Activated T-helper 1 cell treated with Interleukin-2 at 50 U/mL for 16 hours (primary cell): ENCODE results near the gene WNT9A.

Source experiments
- DNase-seq: peaks from one replicate; pipeline ENCODE4 v3.0.0-alpha.2; 2020; ENCODE audit warnings: low read depth

WNT9A gene

DNA sequence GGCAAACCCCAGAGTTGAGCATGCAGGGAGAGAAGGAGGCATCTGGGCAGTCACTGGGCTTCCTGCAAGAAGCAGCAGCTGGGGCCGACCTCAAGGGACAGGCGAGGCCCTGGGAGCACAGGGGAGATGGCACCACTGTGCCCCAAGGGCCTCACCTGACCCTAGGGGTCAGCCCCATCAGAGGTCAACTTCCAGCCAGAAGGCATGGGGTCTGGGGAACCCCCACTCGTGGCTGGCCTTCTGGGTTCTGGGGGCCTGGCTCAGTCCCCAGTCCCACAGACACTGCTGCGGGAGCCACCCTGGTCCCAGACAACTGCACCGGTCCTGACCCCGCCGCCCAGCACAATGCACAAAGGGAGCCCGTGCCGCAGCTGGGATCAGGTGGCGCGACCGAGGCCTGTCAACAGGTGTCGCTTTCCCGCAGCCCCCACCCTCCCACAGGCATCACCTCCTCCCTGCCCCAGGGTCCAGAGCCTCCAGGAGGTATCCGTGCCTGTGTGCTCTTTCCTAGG lies 6.2 kb downstream of the WNT9A start:
- no peak for DNase-seq

DNA sequence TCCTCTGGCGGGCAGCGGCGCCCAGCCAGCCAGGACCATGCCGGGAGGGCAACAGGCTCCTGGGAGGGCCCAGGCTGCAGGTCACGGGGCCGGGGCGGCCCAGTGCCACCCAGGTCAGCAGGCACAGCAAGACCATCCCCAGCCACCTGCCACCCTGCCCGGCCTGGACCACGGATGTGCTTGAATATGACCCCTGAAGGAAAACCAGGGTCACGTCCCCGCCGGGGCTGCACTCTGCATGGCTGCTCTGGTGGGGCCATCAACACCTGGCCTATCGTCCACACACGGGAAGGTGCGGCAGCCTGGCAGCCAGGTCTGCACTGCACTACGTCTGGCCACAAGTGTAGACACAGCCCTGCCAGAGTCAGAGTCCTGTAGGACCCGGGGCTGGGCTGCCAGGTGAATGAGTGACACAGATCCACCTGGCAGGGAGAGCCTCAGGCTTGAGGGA lies 6.9 kb downstream of the WNT9A start:
- no peak for DNase-seq

DNA sequence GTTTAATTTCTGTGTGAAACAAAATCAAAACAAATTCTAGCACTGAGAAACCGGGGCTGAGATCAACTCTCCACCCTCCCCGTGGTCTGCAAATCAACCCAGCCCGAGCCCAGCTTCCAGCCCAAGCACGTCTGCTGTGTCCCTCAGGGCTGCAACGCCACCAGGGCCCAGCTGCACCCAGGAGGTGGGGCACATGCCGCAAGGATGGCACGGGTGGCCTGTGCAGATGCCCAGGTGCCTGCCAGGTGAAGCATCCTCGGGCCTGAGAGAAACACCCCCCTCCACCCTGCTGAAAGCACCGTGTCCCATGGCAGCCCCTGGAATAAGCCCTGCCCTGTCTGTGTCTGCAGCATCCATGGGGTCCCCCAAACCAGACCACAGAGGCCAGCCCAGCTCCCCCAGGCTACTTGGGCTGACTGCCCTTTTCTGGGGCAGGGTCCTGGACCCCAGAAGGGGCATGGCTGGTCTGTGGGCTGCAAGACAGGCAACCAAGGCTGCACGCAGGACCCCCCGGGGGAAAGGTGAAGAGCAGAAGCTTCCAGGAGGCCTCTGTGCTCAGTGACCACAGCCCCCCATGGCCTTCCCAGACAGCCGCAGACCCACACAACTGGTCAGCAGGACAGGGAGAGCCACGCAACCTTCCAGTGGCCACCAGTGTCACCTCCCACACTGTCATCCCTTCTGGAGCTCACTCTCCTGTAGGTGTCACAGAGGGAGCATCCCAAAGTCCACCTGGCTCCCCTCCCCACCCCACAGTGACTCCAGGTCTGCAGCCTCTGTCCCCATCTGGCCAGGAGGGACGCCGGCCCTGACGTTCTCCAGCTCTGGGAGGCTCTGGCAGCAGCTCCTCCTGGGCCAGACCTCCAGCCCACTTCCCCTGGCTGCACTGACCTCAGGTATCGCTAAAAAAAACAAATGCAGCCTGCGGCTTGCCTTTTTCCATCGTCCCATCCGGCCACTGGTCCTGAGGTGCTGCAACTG lies 7.7 kb downstream of the WNT9A start:
- DNase-seq: no peak

DNA sequence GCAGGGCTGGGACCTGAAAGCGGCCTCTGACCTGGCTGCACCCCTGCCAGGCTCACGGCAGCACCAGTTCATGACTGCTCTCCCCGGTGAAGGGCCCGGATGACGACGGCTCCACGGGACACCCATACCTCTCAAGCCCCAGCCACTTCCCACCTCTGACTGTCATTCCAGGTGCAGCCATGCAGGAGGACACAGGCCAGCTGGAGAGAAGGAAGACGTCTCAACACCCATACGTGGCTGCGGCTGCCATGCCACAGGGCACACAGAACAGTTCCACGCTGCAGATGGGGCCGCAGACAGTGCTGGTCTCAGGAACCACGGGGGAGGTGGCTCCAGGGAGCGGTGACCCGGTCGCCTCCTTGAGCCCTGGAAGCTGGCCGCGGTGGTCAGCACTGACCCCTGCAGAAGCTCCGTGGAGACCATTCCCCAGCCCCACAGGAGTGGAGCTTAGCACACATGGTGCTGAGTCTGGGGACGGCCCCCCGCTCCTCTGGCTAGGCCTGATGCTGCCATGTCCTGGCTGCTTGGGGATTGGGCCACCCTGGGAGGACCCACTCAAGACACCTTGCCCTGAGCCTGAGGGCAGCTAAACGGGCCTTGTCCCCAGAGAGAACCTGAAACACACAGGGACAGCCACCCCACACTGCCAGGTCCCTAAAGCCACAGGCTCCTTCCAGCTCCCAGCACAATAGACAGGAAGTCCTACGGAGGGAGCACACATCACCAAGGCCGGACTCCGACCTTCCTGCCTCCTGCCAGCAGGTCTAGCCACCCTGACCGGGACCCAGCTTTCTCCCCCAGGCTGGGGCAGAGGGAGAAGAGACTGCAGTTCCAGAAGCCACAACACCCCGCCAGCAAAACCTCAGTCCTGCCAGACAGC lies 8.6 kb downstream of the WNT9A start:
- DNase-seq: no peak

DNA sequence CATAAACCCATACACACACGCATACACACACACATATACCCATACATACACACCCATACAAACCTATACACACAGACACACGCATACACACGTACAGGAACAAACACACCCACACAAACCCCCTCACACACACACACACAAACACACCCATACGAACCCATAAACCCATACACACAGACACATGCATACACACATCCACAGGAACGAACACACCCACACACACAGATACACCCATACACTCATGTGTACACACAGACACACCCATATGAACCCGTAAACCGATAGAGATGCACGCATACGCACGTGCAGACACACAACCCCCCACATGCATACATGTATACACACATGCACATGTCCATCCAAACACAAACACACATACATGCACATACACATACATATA lies 9.5 kb downstream of the WNT9A start:
- DNase-seq: no peak

DNA sequence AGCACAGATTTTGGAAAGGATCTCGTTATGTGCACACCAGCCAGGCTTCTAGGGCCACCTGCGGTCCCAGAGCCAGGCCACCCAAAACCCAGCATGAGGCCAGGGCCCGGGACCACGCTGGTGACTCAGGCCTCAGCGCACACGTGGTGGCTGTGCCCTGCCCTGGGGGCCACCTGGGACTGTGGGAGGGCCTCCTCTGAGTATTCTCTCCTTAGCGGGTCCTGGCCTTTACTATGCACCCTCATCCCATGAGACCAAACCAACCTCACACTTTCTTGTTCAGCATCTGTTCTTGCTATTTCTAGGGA lies 9.9 kb downstream of the WNT9A start:
- no peak for DNase-seq

DNA sequence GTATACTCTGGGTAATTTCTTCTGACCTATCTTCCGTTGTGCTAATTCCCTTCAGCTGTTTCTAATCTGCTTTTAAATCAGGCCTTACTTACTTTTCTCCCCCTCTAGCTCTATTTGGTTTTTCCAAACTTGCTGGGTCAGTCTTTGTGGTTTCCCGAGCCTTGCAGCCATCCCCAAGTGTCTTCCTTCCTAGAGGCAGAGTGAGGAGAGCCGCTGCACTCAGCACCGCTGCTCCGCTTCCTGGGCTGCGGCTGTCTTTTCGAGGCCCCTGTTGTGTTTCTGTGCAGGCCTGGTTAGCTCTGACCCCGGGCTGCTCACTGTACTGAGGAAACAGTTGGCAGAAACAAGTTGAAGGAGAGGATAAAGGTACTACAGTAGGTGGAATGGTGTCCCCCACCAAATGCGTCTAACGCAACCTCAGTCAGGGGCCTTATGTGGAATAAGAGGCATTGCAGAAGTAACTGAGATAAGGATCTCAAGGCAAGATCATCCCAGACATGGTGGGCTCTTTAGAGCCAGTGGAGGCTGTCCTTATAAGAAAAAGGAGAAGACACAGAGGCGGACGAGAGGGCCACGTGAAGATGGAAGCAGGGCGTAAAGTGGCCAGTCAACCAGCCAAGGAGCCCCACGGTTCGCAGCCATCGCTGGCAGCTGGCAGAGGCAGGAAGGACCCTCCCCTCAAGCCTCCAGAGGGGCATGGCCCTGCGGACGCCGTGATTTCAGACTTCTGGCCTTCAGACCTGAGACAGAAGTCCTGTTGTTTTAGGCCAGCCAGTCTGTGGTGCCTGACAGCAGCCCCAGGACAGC lies 10.5 kb downstream of the WNT9A start:
- no peak for DNase-seq

DNA sequence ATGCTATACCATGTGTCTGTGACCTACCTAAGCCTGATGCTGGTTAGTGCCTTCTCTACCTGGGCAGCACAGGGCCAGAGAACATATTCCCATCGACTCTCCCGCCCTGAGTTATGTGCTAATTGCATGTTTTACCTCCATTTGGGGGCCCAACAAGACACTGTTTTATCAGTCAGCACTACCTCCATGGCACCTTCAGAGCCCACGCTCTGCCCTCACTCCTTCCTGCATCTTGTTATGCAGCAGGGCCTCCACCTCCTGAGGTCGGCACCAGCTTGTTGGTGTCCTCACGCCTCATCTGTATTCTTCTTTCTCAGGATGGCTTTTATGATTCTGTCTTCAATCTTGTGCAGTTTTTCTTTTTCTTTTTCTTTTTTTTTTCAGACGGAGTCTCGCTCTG lies 11.9 kb downstream of the WNT9A start:
- no peak for DNase-seq

DNA sequence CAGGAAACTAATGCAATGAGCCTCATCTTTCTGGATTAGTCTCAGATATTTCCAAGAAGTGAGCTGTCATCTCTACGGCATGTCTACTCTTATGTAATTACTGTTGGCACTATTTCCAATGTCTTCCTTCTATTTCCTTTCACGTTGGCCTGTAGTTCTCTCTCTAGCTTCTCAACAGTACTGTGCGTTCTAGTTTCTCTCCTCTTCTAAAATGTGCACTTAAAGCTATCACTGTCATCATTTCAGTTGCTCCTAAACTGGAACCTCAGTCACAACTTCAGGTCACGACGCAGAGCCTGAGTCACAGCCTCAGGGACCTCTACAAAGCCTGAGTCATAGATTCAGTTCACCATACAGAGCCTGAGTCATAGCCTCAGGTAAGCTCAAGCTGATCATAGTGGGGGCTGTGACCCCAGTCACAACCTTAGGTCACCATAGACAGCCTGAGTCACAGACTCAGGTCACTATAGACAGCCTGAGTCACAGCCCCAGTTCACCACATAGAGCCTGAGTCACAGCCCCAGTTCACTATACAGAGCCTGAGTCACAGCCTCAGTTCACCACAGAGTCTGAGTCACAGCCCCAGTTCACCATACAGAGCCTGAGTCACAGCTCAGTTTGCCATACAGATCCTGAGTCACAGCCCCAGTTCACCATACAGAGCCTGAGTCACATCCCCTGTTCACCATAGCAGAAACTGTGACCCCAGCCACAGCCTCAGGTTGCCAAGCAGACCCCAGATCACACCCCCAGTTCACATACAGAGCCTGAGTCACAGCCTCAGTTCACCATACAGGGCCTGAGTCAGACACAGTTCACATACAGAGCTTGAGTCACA lies 13.0 kb downstream of the WNT9A start:
- DNase-seq: no peak

DNA sequence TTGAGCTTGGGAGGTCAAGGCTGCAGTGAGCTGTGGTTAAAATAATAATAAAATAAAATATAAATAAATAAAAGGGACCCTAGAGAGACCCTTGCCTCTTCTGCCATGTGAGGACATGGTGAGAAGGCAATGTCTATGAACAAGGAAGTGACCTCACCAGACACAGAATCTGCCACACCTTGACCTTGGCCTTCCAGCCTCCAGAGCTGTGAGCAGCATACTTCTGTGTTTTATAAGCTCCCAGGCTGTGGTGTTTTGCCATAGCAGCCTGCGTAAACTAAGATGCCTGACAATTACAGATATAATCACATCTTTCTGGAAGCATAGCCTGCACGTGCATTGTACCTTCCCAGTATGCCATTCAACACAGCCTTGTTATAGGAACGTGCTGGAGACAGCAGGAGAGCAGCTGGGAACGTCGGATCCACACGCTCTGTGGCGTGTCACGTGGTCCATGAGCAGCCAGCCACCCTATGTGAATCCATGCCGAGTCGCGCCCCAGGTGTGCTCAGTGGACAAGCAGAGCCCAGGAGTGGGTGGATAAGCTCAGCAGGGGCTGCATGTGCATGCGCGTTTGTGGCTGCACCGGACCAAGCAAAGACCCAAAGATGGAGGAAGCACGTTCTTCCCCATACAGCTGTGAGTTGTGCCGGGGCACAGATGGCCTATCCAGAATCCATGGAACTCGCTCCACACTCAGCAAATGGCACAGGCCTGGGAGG lies 17.8 kb downstream of the WNT9A start:
- DNase-seq: no peak

DNA sequence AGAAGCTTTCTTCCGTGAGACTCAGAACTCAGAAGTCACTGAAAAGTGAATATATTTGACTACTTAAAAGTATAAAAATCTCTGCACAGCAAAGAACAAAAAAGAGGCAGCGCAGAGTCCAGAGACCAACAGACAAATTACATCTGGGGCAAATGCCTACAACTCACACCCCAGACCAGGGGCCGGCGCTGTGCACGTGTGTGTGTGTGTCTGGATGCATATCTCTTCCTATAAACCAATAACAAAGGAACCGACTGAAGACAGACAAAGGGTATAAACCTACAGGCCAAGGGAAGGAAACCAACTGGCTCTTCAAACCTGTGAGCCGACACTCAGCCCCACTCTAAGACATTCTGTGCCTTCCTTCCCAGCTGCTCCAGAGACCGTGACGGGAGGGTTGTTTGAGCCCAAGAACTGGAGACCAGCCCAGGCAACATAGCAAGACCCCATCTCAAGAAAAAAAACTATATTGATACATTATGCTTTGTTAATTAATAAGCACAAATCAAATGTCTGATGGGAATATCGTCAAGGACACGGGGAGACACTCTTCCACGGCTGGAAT lies 18.8 kb downstream of the WNT9A start:
- no peak for DNase-seq

DNA sequence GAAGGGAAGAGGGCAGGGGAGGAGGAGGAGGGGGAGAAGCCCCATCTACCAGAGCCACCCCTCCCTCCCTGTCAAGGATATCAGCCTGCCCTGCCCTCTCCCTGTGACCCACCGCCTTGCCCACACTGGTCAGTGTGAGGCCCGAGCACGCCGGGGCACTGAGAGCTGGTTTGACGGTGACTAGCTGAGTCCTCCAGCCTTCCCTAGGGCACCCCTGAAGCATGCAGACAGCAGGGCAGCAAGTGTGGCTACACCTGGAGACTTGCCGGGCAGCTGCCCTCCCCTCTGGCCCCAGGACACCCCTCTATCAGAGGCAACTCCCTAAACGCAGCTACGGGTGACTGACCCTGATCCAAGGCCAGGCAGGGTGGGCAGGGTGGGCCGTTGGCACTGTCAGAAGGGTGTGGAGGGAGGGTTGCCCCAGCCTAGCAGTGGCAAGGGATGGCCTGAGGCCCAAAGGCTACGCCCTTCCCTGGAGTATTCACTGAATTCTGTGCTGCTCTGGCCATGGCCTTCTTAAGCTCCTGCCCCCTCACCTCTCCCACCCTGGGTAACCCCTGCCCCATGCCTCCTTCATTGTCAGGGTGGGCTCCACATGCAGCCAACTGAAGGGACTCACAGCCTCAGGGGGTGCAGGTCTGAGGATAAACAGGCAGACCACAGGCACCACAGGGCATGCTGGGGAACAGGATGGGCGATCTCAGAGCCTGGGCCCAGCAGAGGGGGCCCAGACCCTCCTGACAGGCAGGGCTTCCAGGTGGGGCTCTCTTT lies 19.6 kb downstream of the WNT9A start:
- DNase-seq: no peak

DNA sequence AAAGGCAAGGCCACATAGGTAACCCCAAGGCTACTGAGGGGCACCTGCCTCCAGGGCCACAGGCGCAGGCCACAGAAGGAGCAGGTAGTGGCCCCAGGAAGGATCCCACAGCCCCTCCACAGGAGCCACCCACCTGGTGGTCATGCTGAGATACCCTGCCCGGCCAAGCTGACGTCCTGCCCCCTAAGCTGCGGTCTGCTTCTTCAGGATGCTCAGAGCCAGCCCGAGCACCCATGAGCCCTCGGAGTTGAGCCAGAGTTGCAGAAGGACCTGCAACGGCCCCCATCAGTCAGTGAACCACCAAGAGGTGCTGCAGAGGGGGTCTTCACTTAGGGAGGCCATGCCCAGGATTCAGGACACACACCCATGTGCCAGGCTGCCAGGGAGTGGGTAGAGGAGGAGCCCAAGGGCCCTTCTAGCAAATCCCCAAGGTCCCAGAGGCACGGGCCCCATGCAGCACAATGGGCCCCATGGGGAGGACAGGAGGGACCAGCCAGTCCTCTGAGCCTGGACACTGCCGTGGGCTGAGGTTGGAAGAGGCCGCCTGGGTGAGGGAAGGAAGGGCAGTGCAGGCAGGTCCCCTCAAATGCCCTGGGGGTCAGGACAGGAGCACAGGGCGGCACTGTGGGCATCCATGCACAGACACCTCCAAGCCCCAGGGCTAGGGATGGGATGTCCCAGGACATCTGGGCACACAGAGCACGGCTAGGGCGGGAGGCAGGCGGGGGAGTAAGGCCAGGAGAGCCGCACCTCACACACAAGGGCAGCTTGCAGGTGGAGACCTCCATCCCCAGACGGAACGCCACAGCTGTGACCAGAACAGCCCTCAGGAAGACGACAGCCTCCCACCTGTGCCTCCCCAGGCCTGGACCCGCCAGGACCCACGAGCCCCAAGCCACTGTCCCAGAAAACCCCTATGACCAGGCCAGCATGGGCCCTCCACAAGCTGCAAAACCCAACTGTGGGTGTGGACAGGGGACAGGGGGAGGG lies 20.5 kb downstream of the WNT9A start:
- DNase-seq: no peak

DNA sequence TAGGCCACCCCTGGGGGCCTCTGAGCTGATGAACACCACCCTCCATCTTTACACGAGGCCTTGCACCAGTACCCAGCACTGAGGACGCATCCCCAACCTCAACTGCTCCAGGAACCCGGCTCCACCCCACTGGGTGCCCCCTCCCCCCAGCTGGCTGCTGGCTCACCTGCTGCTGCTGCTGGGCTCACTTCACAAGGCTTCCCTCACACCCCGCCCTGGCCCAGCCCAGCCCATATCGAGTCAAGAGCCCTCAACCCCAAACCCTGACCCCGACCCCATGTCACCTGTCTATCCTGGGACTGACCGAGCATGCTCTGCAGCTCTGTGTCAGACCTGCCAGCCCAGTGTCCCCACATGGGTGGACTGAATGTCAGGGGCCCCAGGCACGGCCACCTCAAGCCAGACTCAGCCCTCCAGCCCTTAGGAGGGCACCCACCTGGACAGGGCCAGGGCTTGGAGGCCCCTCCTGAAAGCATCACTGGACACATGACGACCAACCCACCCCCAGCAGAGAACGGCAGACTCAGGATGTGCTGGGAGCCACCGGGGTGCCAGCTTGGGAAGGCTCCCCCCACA lies 21.4 kb downstream of the WNT9A start:
- no peak for DNase-seq

DNA sequence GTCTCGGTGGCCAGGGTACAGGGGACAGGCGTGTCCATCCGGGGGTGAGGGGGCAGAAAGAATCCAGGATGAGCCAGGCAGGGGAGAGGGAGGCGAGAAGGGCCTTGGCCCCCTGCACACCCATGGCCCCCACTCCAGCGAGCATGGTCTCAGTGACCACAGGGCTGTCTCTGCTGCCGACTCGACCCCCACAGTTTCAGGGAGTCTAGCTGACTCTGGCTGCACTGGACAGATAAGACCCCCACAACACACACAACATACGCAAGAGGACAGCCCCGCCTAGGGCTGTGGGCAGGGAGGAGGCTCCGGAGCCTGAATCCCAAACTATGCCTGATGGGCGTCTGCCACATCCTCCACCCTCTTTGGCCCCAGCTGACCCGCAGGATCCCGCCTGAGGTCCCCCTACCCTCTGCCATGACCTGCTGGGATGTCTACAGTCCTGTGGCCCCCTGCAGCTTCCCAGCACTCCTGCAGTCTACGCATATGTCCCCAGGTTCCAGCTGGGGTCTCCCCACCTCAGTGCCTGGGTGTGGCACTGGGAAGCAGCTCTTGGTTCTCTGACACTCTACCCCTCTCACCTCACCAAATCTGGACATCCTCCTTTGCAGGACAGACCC lies 22.0 kb downstream of the WNT9A start:
- no peak for DNase-seq

DNA sequence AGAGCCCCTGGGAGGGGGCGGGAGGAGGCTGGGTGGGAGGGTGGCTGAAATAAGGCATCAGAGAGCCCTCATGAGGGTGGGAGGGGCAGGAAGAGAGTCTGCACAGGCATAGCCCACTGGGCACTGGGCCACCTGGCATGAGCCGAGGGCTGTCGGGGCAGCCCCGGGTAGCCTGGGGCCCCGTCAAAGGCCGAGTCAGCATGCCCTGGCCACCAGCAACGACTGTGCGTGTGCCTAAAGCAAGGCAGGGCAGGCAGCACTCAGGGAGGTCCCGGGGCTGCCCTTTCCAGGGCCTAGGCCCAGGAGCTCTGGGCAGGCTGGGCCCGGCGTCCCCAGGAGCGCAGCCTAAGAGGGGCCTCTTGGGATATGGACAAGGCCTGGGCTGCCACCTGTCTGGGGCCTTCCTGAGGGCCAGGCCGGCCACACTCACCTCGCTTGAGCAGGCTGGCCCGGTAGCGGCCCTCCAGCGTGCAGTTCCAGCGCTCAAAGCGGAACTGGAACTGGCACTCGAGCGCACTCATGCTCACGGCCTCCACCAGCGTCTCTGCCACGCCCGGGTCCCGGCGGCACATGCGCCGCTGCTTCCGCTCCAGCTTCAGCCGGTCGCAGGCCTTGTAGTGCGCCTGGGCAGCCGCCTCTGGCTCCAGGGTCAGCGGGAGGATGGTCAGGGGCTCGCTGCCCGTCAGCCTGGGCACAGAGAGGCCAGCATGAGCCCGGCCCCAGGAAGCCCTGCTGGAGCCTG lies 22.7 kb downstream of the WNT9A start:
- no peak for DNase-seq
